SJCRH30 (cell line): ENCODE results near the gene NEURL2. TPM values are rescaled to one million over a fixed set of nuclear protein-coding genes. Genes with fewer than 3 reads are reported as not detected.

Experiments
- DNase-seq, 2 experiments: peaks; one replicate each; pipeline ENCODE4 v3.0.0-alpha.2; 2015 to 2020
- H3K27ac ChIP-seq: fragments of 250-450 bp; sonication (Bioruptor Pico); 2 replicates; pipeline ENCODE4 v1.5.1; 2020; ENCODE audit warnings: mild to moderate bottlenecking, moderate library complexity
- H3K27me3 ChIP-seq: fragments of 250-450 bp; sonication (Bioruptor Pico); 2 replicates; pipeline ENCODE4 v1.5.1; 2020; ENCODE audit warnings: mild to moderate bottlenecking, moderate library complexity
- H3K36me3 ChIP-seq: fragments of 250-450 bp; sonication (Bioruptor Pico); 2 replicates; pipeline ENCODE4 v1.5.1; 2020; ENCODE audit warnings: mild to moderate bottlenecking, moderate library complexity
- H3K4me1 ChIP-seq: fragments of 250-450 bp; sonication (Bioruptor Pico); 2 replicates; pipeline ENCODE4 v1.5.1; 2020; ENCODE audit warnings: mild to moderate bottlenecking, moderate library complexity
- H3K4me3 ChIP-seq: fragments of 250-450 bp; sonication (Bioruptor Pico); 2 replicates; pipeline ENCODE4 v1.5.1; 2020; ENCODE audit warnings: mild to moderate bottlenecking, moderate library complexity
- H3K9me3 ChIP-seq: fragments of 250-450 bp; sonication (Bioruptor Pico); replicated peaks from 2 replicates; pipeline ENCODE4 v1.5.1; 2020; ENCODE audit warnings: mild to moderate bottlenecking, moderate library complexity
- total RNA-seq: library from RNA; depleted of rRNA; stranded (reverse); fragments of >200 nt; shearing (Covaris generic); gene quantifications from 2 replicates; pipeline ENCODE4 v1.2.3, GENCODE V29; 2014

NEURL2 gene
- total RNA-seq, 1 experiment from 2014 or later, result 6.7 TPM

- H3K4me3 ChIP-seq, result no peak overlapping the region
- DNase-seq, result no peak
- H3K27me3 ChIP-seq, result no peaks in the 10 kb centered on the region
- H3K4me1 ChIP-seq, result peaks cover 34% of the 10 kb centered on the region
- no peaks in the 10 kb centered on the region for H3K9me3 ChIP-seq
- peaks cover 35% of the 10 kb centered on the region for H3K36me3 ChIP-seq
- H3K27ac ChIP-seq, result no peak overlapping the region
These were observed 5.7 kb upstream of the NEURL2 start for GRCh38 chr20:45896641-45897161.

GRCh38 chr20:45894797-45895196, 3.8 kb upstream of the NEURL2 start:
- H3K27ac ChIP-seq, result peak overlapping the region; percentile 80
- H3K4me3 ChIP-seq, result no peak overlapping the region
- peaks cover 35% of the 10 kb centered on the region for H3K4me1 ChIP-seq
- peaks cover 25% of the 10 kb centered on the region for H3K36me3 ChIP-seq
- peak; percentile 68 to 73 for DNase-seq
- no peaks in the 10 kb centered on the region for H3K27me3 ChIP-seq
- H3K9me3 ChIP-seq, result no peaks in the 10 kb centered on the region

GRCh38 chr20:45893831-45894230, 2.8 kb upstream of the NEURL2 start:
- H3K27ac ChIP-seq, result peak overlapping the region; percentile 80
- DNase-seq, result peak; percentile 83 to 85
- H3K4me1 ChIP-seq, result peaks cover 35% of the 10 kb centered on the region
- H3K27me3 ChIP-seq, result no peaks in the 10 kb centered on the region
- H3K9me3 ChIP-seq, result no peaks in the 10 kb centered on the region
- H3K4me3 ChIP-seq, result no peak overlapping the region
- peaks cover 23% of the 10 kb centered on the region for H3K36me3 ChIP-seq

GRCh38 chr20:45892828-45893500, 2.0 kb upstream of the NEURL2 start:
- H3K4me1 ChIP-seq, result peaks cover 35% of the 10 kb centered on the region
- no peak for DNase-seq
- H3K27me3 ChIP-seq, result no peaks in the 10 kb centered on the region
- H3K9me3 ChIP-seq, result no peaks in the 10 kb centered on the region
- peak overlapping the region; percentile 80 for H3K27ac ChIP-seq
- peaks cover 22% of the 10 kb centered on the region for H3K36me3 ChIP-seq
- H3K4me3 ChIP-seq, result no peak overlapping the region

- H3K27ac ChIP-seq, result peak overlapping the region; percentile 84; the same call in 1 of the 2 replicates
- no peaks in the 10 kb centered on the region for H3K9me3 ChIP-seq
- peaks cover 25% of the 10 kb centered on the region for H3K36me3 ChIP-seq
These were observed 1.2 kb upstream of the NEURL2 start for GRCh38 chr20:45892049-45892825.

GRCh38 chr20:45890077-45890984, 677 bp downstream of the NEURL2 start:
- peak; percentile 82 to 84 for DNase-seq
- H3K4me3 ChIP-seq, result peak overlapping the region; percentile 89
- peaks cover 10% of the 10 kb centered on the region for H3K36me3 ChIP-seq
- peaks cover 34% of the 10 kb centered on the region for H3K4me1 ChIP-seq
- H3K9me3 ChIP-seq, result no peaks in the 10 kb centered on the region
- H3K27ac ChIP-seq, result peak overlapping the region; percentile 84
- H3K27me3 ChIP-seq, result no peaks in the 10 kb centered on the region

More at GRCh38 chr20:45892049-45892825, 1.2 kb upstream of the NEURL2 start:
- Histone ChIP-seq H3K4me3 (peak overlapping the region; percentile 89), H3K27me3 (no peaks in the 10 kb centered on the region), H3K4me1 (peaks cover 35% of the 10 kb centered on the region)
- DNase-seq, result peak in 1 of 2 experiments; percentile 22

- Histone ChIP-seq H3K4me1 (peaks cover 24% of the 10 kb centered on the region), H3K27me3 (no peaks in the 10 kb centered on the region), H3K4me3 (no peak overlapping the region), H3K27ac (no peak overlapping the region), H3K36me3 (peaks cover 8% of the 10 kb centered on the region; the same call in 1 of the 2 replicates), H3K9me3 (no peaks in the 10 kb centered on the region)
- no peak for DNase-seq
These were observed 2.3 kb downstream of the NEURL2 start for GRCh38 chr20:45888681-45889080.

GRCh38 chr20:45887346-45887715, 3.7 kb downstream of the NEURL2 start, which contains the start of gene SPATA25:
TSS of gene SPATA25 (minus strand) at chr20:45887622. CDS start at chr20:45887590, 32 bp downstream.
- no peak for DNase-seq
- Histone ChIP-seq H3K9me3 (no peaks in the 10 kb centered on the region), H3K36me3 (peaks cover 17% of the 10 kb centered on the region), H3K27me3 (no peaks in the 10 kb centered on the region), H3K4me3 (no peak within 1 kb of the TSS), H3K27ac (no peak within 1 kb of the TSS), H3K4me1 (peaks cover 13% of the 10 kb centered on the region)

- H3K27me3 ChIP-seq, result no peaks in the 10 kb centered on the region
- H3K4me3 ChIP-seq, result no peak overlapping the region
- H3K9me3 ChIP-seq, result no peaks in the 10 kb centered on the region
- peaks cover 10% of the 10 kb centered on the region for H3K4me1 ChIP-seq
- DNase-seq, result no peak
- H3K36me3 ChIP-seq, result peaks cover 17% of the 10 kb centered on the region
- H3K27ac ChIP-seq, result no peak overlapping the region
These were observed 4.2 kb downstream of the NEURL2 start for GRCh38 chr20:45886590-45887345.

- no peaks in the 10 kb centered on the region for H3K27me3 ChIP-seq
- no peaks in the 10 kb centered on the region for H3K9me3 ChIP-seq
- H3K4me3 ChIP-seq, result no peak overlapping the region
- peaks cover 17% of the 10 kb centered on the region for H3K36me3 ChIP-seq
- no peak overlapping the region for H3K27ac ChIP-seq
- no peak for DNase-seq
- peaks cover 9% of the 10 kb centered on the region for H3K4me1 ChIP-seq
These were observed 7.9 kb downstream of the NEURL2 start for GRCh38 chr20:45883100-45883469.

- no peak overlapping the region for H3K27ac ChIP-seq
- H3K27me3 ChIP-seq, result no peaks in the 10 kb centered on the region
- H3K36me3 ChIP-seq, result peaks cover 15% of the 10 kb centered on the region
- H3K4me3 ChIP-seq, result no peak overlapping the region
- no peak for DNase-seq
- no peaks in the 10 kb centered on the region for H3K9me3 ChIP-seq
- H3K4me1 ChIP-seq, result peaks cover 9% of the 10 kb centered on the region
These were observed 8.4 kb downstream of the NEURL2 start for GRCh38 chr20:45882469-45883099.

- peak; percentile 100 for DNase-seq
- H3K4me1 ChIP-seq, result peaks cover 9% of the 10 kb centered on the region
- no peaks in the 10 kb centered on the region for H3K27me3 ChIP-seq
- H3K27ac ChIP-seq, result peak within 1 kb of the TSS; percentile 43
- H3K36me3 ChIP-seq, result peaks cover 13% of the 10 kb centered on the region
- peak within 1 kb of the TSS; percentile 68 for H3K4me3 ChIP-seq
- H3K9me3 ChIP-seq, result no peaks in the 10 kb centered on the region
These were observed 9.8 kb downstream of the NEURL2 start, which contains the start of gene ZSWIM1 for GRCh38 chr20:45880988-45881788. TSS of gene ZSWIM1 (plus strand) at chr20:45881227. CDS start at chr20:45882593, 1,366 bp downstream.
